Loucy (cell line): ENCODE data around the gene IGFALS.

Experiments
- H2AFZ ChIP-seq: fragments of 200-600 bp; sonication (generic); 2 replicates; pipeline ENCODE4 v1.6.0; 2016; ENCODE audit warnings: antibody characterized with exemption, mild to moderate bottlenecking, low read length, moderate library complexity
- H3F3A ChIP-seq: fragments of 200-600 bp; 2 replicates; pipeline ENCODE4 v1.6.0; 2016; ENCODE audit warnings: antibody characterized with exemption, low read depth, mild to moderate bottlenecking
- H3K27me3 ChIP-seq: fragments of 200-600 bp; sonication (generic); 2 replicates; pipeline ENCODE4 v1.6.1; 2014; ENCODE audit warnings: low read length, mild to moderate bottlenecking; ENCODE audit not compliant: insufficient read depth, poor library complexity, severe bottlenecking
- H3K36me3 ChIP-seq: fragments of 200-600 bp; sonication (generic); 2 replicates; pipeline ENCODE4 v1.6.1; 2016; ENCODE audit warnings: low read length; ENCODE audit not compliant: insufficient read depth
- H3K4me1 ChIP-seq: fragments of 200-600 bp; sonication (generic); 2 replicates; pipeline ENCODE4 v1.5.1; 2014; ENCODE audit warnings: low read length, mild to moderate bottlenecking; ENCODE audit not compliant: insufficient read depth, poor library complexity, severe bottlenecking
- H3K4me2 ChIP-seq: fragments of 200-600 bp; sonication (generic); 2 replicates; pipeline ENCODE4 v1.6.0; 2014; ENCODE audit warnings: antibody characterized with exemption, low read length, low read depth, mild to moderate bottlenecking; ENCODE audit not compliant: poor library complexity, severe bottlenecking
- H3K4me3 ChIP-seq: fragments of 200-600 bp; sonication (generic); 2 replicates; pipeline ENCODE4 v1.5.1; 2014; ENCODE audit warnings: low read length, mild to moderate bottlenecking, mixed read lengths; ENCODE audit not compliant: poor library complexity, severe bottlenecking
- H3K79me2 ChIP-seq: fragments of 200-600 bp; sonication (generic); 2 replicates; pipeline ENCODE4 v1.6.1; 2014; ENCODE audit warnings: low read length; ENCODE audit not compliant: insufficient read depth
- H3K9ac ChIP-seq: fragments of 200-600 bp; sonication (generic); 2 replicates; pipeline ENCODE4 v1.6.0; 2014; ENCODE audit warnings: mild to moderate bottlenecking, low read depth, low read length, moderate library complexity; ENCODE audit not compliant: poor library complexity, severe bottlenecking
- H3K9me2 ChIP-seq: fragments of 200-600 bp; sonication (generic); replicated peaks from 2 replicates; pipeline ENCODE4 v1.6.1; 2016; ENCODE audit warnings: low read depth, low read length, mixed read lengths
- H3K9me3 ChIP-seq: fragments of 200-600 bp; sonication (generic); 2 replicates; pipeline ENCODE4 v1.6.1; 2014; ENCODE audit warnings: mild to moderate bottlenecking, antibody characterized with exemption, low read length, low read depth; ENCODE audit not compliant: insufficient read depth
- H4K20me1 ChIP-seq: fragments of 200-600 bp; sonication (generic); 2 replicates; pipeline ENCODE4 v1.6.0; 2014; ENCODE audit warnings: antibody characterized with exemption, low read length, mild to moderate bottlenecking; ENCODE audit not compliant: insufficient read depth, poor library complexity, severe bottlenecking
- CTCF ChIP-seq: fragments of 200-600 bp; sonication (generic); conservative IDR thresholded peaks from 2 replicates; pipeline ENCODE4 v1.5.1; 2014; ENCODE audit warnings: mild to moderate bottlenecking, antibody characterized with exemption, low read length
- EZH2phosphoT487 ChIP-seq: fragments of 200-600 bp; IDR thresholded peaks from 2 replicates; pipeline ENCODE4 v1.6.1; 2018; ENCODE audit warnings: antibody characterized with exemption, mild to moderate bottlenecking, moderate library complexity, borderline replicate concordance

IGFALS gene

DNA sequence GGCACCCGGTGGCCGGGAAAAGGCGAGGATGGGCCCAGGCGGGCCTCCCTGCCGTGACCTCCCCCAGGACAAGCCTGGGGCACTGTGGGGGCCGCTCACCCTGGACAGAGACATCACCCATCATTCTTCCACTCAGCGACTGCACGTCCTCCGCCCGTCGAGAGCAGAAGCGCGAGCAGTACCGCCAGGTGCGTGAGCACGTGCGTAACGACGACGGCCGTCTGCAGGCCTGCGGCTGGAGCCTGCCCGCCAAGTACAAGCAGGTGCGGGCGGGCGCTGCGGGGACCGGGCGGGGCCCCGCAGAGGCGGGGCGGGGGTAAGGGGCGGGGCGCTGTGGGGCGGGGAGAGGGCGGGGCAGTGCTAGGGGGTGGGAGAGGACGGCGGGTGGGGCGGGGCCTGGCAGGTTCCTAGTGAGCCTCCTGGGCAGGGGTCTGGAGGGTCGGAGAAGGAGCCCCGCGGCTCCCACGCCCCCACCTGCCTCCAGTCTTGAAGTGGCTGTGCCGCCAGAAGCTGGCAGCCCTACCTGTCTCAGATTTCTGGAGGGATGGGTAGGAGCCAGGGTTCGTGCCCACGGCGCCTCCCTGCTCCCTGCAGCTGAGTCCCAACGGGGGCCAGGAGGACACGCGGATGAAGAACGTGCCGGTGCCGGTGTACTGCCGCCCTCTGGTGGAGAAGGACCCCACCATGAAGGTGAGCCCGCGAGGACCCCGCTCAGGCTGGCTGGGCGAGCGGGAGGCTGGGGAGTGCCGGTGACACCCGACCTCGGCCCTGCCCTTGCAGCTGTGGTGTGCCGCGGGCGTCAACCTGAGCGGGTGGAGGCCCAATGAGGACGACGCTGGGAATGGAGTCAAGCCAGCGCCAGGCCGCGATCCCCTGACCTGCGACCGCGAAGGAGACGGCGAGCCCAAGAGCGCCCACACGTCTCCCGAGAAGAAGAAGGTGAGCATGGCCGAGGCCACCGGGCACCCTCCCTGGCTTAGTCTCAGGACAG is 29.7 kb downstream of the IGFALS start:
- Histone ChIP-seq H2AFZ (no peak overlapping the region), H3K36me3 (no peaks in the 10 kb centered on the region), H3K4me2 (no peak overlapping the region), H3K79me2 (no peaks in the 10 kb centered on the region), H3K9me3 (no peaks in the 10 kb centered on the region), H3K9ac (no peak overlapping the region), H3K4me3 (no peak overlapping the region), H3K9me2 (no peaks in the 10 kb centered on the region), H3K4me1 (no peaks in the 10 kb centered on the region), H3F3A (no peaks in the 10 kb centered on the region), H4K20me1 (no peaks in the 10 kb centered on the region), H3K27me3 (no peaks in the 10 kb centered on the region)
- TF ChIP-seq EZH2phosphoT487 (no peak), CTCF (no peak)

DNA sequence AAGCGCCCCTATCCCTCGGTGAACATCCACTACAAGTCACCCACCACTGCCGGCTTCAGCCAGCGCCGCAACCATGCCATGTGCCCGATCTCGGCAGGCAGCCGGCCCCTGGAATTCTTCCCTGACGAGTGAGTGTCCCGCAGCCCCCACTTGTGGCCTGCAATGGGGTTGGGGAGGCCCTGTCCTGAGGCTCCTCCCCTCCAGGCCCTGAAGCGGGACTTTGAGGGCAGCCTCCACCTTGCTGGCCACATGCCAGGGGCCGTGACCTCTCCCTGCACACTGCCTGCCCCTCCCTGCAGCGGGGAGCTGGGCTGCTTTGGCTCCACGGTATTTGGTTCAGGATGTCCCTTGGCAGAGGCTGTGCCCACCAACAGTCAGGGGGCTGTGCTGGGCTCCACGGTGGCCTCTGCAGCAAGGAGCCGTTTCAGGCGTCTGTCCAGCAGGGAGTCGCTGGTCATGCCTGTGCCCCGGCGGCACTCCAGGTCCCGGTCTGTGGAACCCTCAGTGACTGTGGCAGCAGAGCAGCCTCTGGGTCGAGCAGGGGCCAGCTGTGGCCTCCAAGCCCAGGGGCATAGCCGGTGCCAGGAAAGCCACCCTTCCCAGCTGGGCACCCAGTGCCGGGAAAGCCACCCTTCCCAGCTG is 30.5 kb downstream of the IGFALS start:
- H3K9me3 ChIP-seq, result no peaks in the 10 kb centered on the region
- no peak for TF ChIP-seq EZH2phosphoT487
- no peak for TF ChIP-seq CTCF
- H3K4me1 ChIP-seq, result no peaks in the 10 kb centered on the region
- H3K27me3 ChIP-seq, result no peaks in the 10 kb centered on the region
- no peaks in the 10 kb centered on the region for H4K20me1 ChIP-seq
- no peak overlapping the region for H3K9ac ChIP-seq
- H3K36me3 ChIP-seq, result no peaks in the 10 kb centered on the region
- no peaks in the 10 kb centered on the region for H3F3A ChIP-seq
- no peak overlapping the region for H2AFZ ChIP-seq
- no peak overlapping the region for H3K4me2 ChIP-seq
- H3K9me2 ChIP-seq, result no peaks in the 10 kb centered on the region
- no peak overlapping the region for H3K4me3 ChIP-seq
- no peaks in the 10 kb centered on the region for H3K79me2 ChIP-seq

DNA sequence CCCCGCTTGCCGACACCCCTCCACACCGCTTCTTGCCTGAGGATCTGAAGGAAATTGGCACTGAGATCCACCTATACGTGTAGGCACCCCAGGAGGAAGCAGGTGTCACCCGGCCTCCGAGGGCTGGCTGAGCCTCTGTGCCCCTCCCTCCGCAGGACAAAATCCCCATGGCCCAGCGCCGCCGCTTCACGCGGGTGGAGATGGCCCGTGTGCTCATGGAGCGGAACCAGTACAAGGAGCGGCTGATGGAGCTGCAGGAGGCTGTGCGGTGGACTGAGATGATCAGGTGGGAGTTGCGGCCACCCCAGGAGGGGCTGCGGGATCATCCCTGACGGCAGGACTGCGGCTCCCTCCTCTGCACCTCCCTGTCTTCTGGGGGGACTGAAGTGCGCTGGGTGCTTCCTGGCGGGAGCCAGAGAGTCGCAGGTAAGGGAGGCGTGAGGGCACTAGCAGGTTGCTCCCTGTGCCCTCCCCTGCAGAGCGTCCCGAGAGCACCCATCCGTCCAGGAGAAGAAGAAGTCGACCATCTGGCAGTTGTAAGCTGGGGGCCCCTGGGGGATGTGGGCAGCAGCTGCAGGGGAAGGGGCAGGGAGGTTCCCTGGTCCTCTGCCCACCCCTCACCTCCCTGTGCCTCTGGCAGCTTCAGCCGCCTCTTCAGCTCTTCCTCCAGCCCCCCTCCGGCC is 31.2 kb downstream of the IGFALS start:
- Histone ChIP-seq H3F3A (no peaks in the 10 kb centered on the region), H3K4me1 (no peaks in the 10 kb centered on the region), H4K20me1 (no peaks in the 10 kb centered on the region), H3K4me3 (no peak overlapping the region), H3K36me3 (no peaks in the 10 kb centered on the region), H2AFZ (no peak overlapping the region), H3K79me2 (no peaks in the 10 kb centered on the region), H3K27me3 (no peaks in the 10 kb centered on the region), H3K9me3 (no peaks in the 10 kb centered on the region), H3K9me2 (no peaks in the 10 kb centered on the region), H3K9ac (no peak overlapping the region), H3K4me2 (no peak overlapping the region)
- TF ChIP-seq EZH2phosphoT487 (no peak), CTCF (no peak)
